IMR-90 (cell line): Measurements from ENCODE around the gene ZBED2.

ENCODE experiments used
- CEBPB ChIP-seq: IDR thresholded peaks from 2 replicates; pipeline ENCODE4 v1.6.1; 2012; ENCODE audit warnings: low read depth, low read length, improper control_type of control experiment
- MAZ ChIP-seq: IDR thresholded peaks from 2 replicates; pipeline ENCODE4 v1.6.1; 2012; ENCODE audit warnings: low read depth, mild to moderate bottlenecking, low read length, improper control_type of control experiment, moderate library complexity, borderline replicate concordance
- NFE2L2 ChIP-seq: fragments of 150-350 bp; IDR thresholded peaks from 2 replicates; pipeline ENCODE4 v1.6.1; 2016; ENCODE audit warnings: low read depth, mild to moderate bottlenecking, low read length
- POLR2A ChIP-seq: IDR thresholded peaks from 2 replicates; pipeline ENCODE4 v1.6.1; 2012; ENCODE audit warnings: mild to moderate bottlenecking, low read depth, low read length
- RAD21 ChIP-seq: IDR thresholded peaks from 2 replicates; pipeline ENCODE4 v1.6.1; 2012; ENCODE audit warnings: low read length, improper control_type of control experiment
- RCOR1 ChIP-seq: IDR thresholded peaks from 2 replicates; pipeline ENCODE4 v1.6.1; 2012; ENCODE audit warnings: mild to moderate bottlenecking, low read length, improper control_type of control experiment; ENCODE audit not compliant: insufficient replicate concordance
- TF ChIP-seq, protein P1 (sequence below): conservative IDR thresholded peaks from 2 replicates; pipeline ENCODE4 v1.5.1; 2012; ENCODE audit warnings: mild to moderate bottlenecking, low read depth, low read length, improper control_type of control experiment
- TF ChIP-seq, protein P2 (sequence below): fragments of 150-350 bp; IDR thresholded peaks from 2 replicates; pipeline ENCODE4 v1.6.1; 2017; ENCODE audit warnings: mild to moderate bottlenecking, antibody characterized with exemption, low read length, low read depth

- TF ChIP-seq, protein P1, sequence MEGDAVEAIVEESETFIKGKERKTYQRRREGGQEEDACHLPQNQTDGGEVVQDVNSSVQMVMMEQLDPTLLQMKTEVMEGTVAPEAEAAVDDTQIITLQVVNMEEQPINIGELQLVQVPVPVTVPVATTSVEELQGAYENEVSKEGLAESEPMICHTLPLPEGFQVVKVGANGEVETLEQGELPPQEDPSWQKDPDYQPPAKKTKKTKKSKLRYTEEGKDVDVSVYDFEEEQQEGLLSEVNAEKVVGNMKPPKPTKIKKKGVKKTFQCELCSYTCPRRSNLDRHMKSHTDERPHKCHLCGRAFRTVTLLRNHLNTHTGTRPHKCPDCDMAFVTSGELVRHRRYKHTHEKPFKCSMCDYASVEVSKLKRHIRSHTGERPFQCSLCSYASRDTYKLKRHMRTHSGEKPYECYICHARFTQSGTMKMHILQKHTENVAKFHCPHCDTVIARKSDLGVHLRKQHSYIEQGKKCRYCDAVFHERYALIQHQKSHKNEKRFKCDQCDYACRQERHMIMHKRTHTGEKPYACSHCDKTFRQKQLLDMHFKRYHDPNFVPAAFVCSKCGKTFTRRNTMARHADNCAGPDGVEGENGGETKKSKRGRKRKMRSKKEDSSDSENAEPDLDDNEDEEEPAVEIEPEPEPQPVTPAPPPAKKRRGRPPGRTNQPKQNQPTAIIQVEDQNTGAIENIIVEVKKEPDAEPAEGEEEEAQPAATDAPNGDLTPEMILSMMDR, result no peak
- TF ChIP-seq, protein P2, sequence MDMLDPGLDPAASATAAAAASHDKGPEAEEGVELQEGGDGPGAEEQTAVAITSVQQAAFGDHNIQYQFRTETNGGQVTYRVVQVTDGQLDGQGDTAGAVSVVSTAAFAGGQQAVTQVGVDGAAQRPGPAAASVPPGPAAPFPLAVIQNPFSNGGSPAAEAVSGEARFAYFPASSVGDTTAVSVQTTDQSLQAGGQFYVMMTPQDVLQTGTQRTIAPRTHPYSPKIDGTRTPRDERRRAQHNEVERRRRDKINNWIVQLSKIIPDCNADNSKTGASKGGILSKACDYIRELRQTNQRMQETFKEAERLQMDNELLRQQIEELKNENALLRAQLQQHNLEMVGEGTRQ, result no peak
- TF ChIP-seq MAZ, result no peak
- TF ChIP-seq POLR2A, result no peak
- no peak for TF ChIP-seq CEBPB
- no peak for TF ChIP-seq RCOR1
- TF ChIP-seq NFE2L2, result no peak
- TF ChIP-seq RAD21, result no peak
Measured at GRCh38 chr3:111568355-111568754, 26.8 kb downstream of the ZBED2 start.
